ENCODE data around the gene LEFTY1.

The LEFTY1 gene

GRCh38 chr1:225873281-225873850 is 15.6 kb downstream of the LEFTY1 start:
- no peak for DNase-seq (ENCODE audit: low read depth in 2 of 2, low spot score in 1 of 2)

GRCh38 chr1:225872075-225872430 is 16.9 kb downstream of the LEFTY1 start:
- DNase-seq (ENCODE audit: low read depth in 2 of 2, low spot score in 1 of 2) = no peak

GRCh38 chr1:225871359-225872074 is 17.4 kb downstream of the LEFTY1 start:
- no peak for DNase-seq (ENCODE audit: low read depth in 2 of 2, low spot score in 1 of 2)

GRCh38 chr1:225870911-225871310 is 18.0 kb downstream of the LEFTY1 start:
- DNase-seq (ENCODE audit: low read depth in 2 of 2, low spot score in 1 of 2) = no peak

- DNase-seq (ENCODE audit: low read depth in 2 of 2, low spot score in 1 of 2) = no peak
Observed at GRCh38 chr1:225868631-225869330, 20.2 kb downstream of the LEFTY1 start.

GRCh38 chr1:225866981-225867380 is 22.0 kb downstream of the LEFTY1 start:
- no peak for DNase-seq (ENCODE audit: low read depth in 2 of 2, low spot score in 1 of 2)

GRCh38 chr1:225866061-225866837 is 22.7 kb downstream of the LEFTY1 start:
- peak; percentile 49 to 69 for DNase-seq (ENCODE audit: low read depth in 2 of 2, low spot score in 1 of 2)

- DNase-seq (ENCODE audit: low read depth in 2 of 2, low spot score in 1 of 2) = no peak
Observed at GRCh38 chr1:225865514-225865913, 23.4 kb downstream of the LEFTY1 start.

- DNase-seq (ENCODE audit: low read depth in 2 of 2, low spot score in 1 of 2) = no peak
Observed at GRCh38 chr1:225863167-225863566, 25.8 kb downstream of the LEFTY1 start.

- no peak for DNase-seq (ENCODE audit: low read depth in 2 of 2, low spot score in 1 of 2)
Observed at GRCh38 chr1:225862581-225862950, 26.4 kb downstream of the LEFTY1 start.

GRCh38 chr1:225861834-225862580 is 26.9 kb downstream of the LEFTY1 start:
- no peak for DNase-seq (ENCODE audit: low read depth in 2 of 2, low spot score in 1 of 2)

- no peak for DNase-seq (ENCODE audit: low read depth in 2 of 2, low spot score in 1 of 2)
Observed at GRCh38 chr1:225860876-225861441, 28.0 kb downstream of the LEFTY1 start.

GRCh38 chr1:225860107-225860506 is 28.8 kb downstream of the LEFTY1 start:
- DNase-seq (ENCODE audit: low read depth in 2 of 2, low spot score in 1 of 2) = no peak

GRCh38 chr1:225859151-225859550 is 29.8 kb downstream of the LEFTY1 start:
- DNase-seq (ENCODE audit: low read depth in 2 of 2, low spot score in 1 of 2) = no peak

- no peak for DNase-seq (ENCODE audit: low read depth in 2 of 2, low spot score in 1 of 2)
Observed at GRCh38 chr1:225857256-225857655, 31.7 kb downstream of the LEFTY1 start.

- DNase-seq (ENCODE audit: low read depth in 2 of 2, low spot score in 1 of 2) = no peak
Observed at GRCh38 chr1:225855503-225856300, 33.2 kb downstream of the LEFTY1 start.

GRCh38 chr1:225853441-225853840 is 35.5 kb downstream of the LEFTY1 start:
- DNase-seq (ENCODE audit: low read depth in 2 of 2, low spot score in 1 of 2) = no peak

GRCh38 chr1:225852413-225853124 is 36.4 kb downstream of the LEFTY1 start:
- DNase-seq (ENCODE audit: low read depth in 2 of 2, low spot score in 1 of 2) = no peak

- no peak for DNase-seq (ENCODE audit: low read depth in 2 of 2, low spot score in 1 of 2)
Observed at GRCh38 chr1:225851805-225852204, 37.1 kb downstream of the LEFTY1 start.
